ENCODE results near the gene BAHCC1. TPM values are rescaled to one million over a fixed set of nuclear protein-coding genes. Genes with fewer than 3 reads are reported as not detected.

BAHCC1 gene
- total RNA-seq, 1 experiment from 2014 or later, result 3.1 TPM

DNA sequence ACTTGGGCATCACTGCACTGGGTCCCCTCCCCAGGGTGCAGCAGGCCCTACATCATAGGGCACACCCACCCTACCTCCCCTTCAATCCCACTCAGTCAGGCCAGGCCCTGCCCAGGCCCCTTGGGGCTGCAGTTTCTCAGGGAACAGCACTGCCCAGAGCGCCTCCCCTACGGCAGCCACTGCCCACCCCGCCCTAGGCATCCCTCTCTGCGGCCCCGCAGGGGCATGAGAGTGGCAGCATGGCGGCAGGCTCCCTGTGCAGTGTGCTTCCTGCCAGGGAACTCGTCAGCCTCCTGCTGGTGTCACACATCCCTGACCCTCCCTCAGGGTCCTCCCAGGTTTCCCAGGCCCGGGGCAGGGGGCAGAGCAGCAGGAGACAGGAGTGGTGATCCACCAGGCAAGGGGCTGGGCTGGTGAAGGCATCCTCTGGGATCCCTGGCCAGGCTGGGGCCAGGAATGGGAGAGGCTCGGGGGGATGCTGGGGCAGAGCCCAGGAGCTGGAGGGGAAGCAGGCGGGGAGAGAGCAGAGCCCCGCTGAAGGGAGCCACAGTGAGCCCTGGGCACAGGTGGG, 16.2 kb upstream of the BAHCC1 start:
- no peak overlapping the region for H3K18ac ChIP-seq (ENCODE audit: insufficient read length, low read depth, low read length)
- H2BK5ac ChIP-seq (ENCODE audit: insufficient read length, low read length), result no peak overlapping the region
- no peaks in the 10 kb centered on the region for H3K79me1 ChIP-seq (ENCODE audit: insufficient read depth, low read depth, low read length, poor library complexity, severe bottlenecking)
- Mint-ChIP-seq H3K27ac (no peak overlapping the region), H3K36me3 (ENCODE audit: insufficient read depth in 1 of 3, low read depth in 3 of 3) (no peaks in the 10 kb centered on the region), H3K9me3 (no peaks in the 10 kb centered on the region), H3K27me3 (ENCODE audit: low read depth) (peaks cover 57% of the 10 kb centered on the region), H3K4me3 (no peak overlapping the region), H3K4me1 (no peaks in the 10 kb centered on the region)
- no peak overlapping the region for H4K91ac ChIP-seq (ENCODE audit: insufficient read length, low read depth, low read length)
- H3K4me1 ChIP-seq (ENCODE audit: insufficient read depth, low read length), result no peaks in the 10 kb centered on the region
- H3K9me3 ChIP-seq (ENCODE audit: control insufficient read depth, low read depth, low read length), result no peaks in the 10 kb centered on the region
- no peaks in the 10 kb centered on the region for H3K27me3 ChIP-seq (ENCODE audit: insufficient read depth, low read length)
- H2AFZ ChIP-seq (ENCODE audit: low read length), result no peak overlapping the region
- H4K5ac ChIP-seq (ENCODE audit: insufficient read length, low read depth, low read length), result no peak overlapping the region
- H2BK20ac ChIP-seq (ENCODE audit: low read depth, low read length, poor library complexity, severe bottlenecking), result no peak overlapping the region
- H4K8ac ChIP-seq (replicated peaks; ENCODE audit: insufficient read length, low read depth, low read length), result no peak overlapping the region
- no peak overlapping the region for H2BK15ac ChIP-seq (ENCODE audit: low read depth, low read length)
- no peak overlapping the region for H3K4me2 ChIP-seq (ENCODE audit: insufficient read depth, insufficient read length, low read length)
- no peak overlapping the region for H3K4ac ChIP-seq (ENCODE audit: low read depth, low read length)
- TF ChIP-seq, protein P1, sequence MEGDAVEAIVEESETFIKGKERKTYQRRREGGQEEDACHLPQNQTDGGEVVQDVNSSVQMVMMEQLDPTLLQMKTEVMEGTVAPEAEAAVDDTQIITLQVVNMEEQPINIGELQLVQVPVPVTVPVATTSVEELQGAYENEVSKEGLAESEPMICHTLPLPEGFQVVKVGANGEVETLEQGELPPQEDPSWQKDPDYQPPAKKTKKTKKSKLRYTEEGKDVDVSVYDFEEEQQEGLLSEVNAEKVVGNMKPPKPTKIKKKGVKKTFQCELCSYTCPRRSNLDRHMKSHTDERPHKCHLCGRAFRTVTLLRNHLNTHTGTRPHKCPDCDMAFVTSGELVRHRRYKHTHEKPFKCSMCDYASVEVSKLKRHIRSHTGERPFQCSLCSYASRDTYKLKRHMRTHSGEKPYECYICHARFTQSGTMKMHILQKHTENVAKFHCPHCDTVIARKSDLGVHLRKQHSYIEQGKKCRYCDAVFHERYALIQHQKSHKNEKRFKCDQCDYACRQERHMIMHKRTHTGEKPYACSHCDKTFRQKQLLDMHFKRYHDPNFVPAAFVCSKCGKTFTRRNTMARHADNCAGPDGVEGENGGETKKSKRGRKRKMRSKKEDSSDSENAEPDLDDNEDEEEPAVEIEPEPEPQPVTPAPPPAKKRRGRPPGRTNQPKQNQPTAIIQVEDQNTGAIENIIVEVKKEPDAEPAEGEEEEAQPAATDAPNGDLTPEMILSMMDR (conservative IDR thresholded peaks at IDR 0.05), result no peak
- H3K56ac ChIP-seq (ENCODE audit: insufficient read length, low read depth, low read length), result no peak overlapping the region
- H3K23me2 ChIP-seq (ENCODE audit: insufficient read length, low read depth, low read length, poor library complexity, severe bottlenecking), result no peaks in the 10 kb centered on the region
- H3K27ac ChIP-seq (ENCODE audit: insufficient read length, low read depth, low read length), result no peak overlapping the region
- no peaks in the 10 kb centered on the region for H3K79me2 ChIP-seq (ENCODE audit: insufficient read depth, low read length)
- H4K20me1 ChIP-seq (ENCODE audit: control insufficient read depth, insufficient read depth, insufficient read length), result no peaks in the 10 kb centered on the region
- H2BK120ac ChIP-seq (ENCODE audit: low read depth, low read length, poor library complexity, severe bottlenecking), result no peak overlapping the region
- no peak overlapping the region for H3K14ac ChIP-seq (ENCODE audit: insufficient read depth, low read length)
- no peak overlapping the region for H2BK12ac ChIP-seq (ENCODE audit: insufficient read length, low read depth, low read length)
- WGBS (ENCODE audit: extremely low coverage, insufficient read length, low lambda C conversion rate), result no CpG with 5 or more reads among the region's 11 CpGs
- peak; percentile 39 for DNase-seq
- H3T11ph ChIP-seq (ENCODE audit: low read length), result no peak overlapping the region
- H2AK5ac ChIP-seq (ENCODE audit: insufficient read length, low read length), result no peak overlapping the region
- H3K9ac ChIP-seq (ENCODE audit: extremely low read depth, insufficient read length, low read length), result no peak overlapping the region
- no peak overlapping the region for H3K23ac ChIP-seq (ENCODE audit: insufficient read length, low read depth, low read length)
